IPS-NIHi7 (cell line): ENCODE results near the gene NMNAT2.
"Not testable (repeated sequence)": the region's sequence is repeated elsewhere in the genome, so short reads cannot be mapped to it uniquely, and the experiment has no call there.

Experiments
- DNase-seq: peaks from one replicate; pipeline ENCODE4 v3.0.0; 2012; ENCODE audit warnings: mixed read lengths; ENCODE audit errors: extremely low spot score

NMNAT2 gene

DNA sequence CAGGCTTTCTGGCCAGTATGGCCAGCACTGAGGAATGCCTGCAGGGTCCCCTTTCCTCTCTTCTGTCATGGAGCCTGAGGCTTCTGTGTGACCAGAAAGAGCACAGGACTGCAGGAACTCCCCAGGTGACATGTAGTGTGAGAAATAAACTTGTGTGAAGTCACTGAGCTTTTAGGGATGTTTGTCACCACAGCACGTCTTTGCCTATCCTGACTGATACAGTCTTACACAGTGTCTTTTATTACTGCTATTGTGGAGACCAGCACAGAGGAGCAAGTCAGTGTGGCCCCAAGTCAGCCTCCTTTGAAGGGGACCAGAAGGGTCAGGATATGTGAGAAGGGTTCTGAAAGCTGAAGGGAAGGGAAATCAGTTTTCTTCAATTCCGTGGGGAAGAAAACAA, 129.6 kb downstream of the NMNAT2 start:
- DNase-seq, result no peak

DNA sequence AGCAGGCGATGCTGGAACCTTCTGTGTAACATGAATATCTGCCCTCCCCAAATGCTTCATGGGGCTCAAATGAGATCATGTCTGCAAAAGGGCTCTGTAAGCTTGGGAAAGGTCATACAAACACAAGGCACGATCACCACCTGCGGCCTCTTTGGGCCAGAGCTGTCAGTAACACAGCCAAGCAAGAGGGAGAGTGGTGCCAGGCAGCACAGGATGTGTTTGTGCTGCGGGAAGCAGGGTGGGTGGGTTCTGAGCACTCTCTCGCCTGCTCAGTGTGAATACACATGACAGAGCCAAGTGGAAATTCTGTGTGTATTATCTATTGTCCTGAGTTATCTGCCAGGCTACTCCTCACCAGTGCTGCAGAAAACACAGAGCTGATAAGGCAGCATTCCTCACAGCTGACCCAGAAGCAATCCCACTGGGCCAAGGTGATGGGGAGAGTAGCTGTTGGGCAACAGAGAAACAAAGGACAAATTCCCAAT, 130.9 kb downstream of the NMNAT2 start:
- DNase-seq, result no peak

- DNase-seq, result no peak
Observed at GRCh38 chr1:183285746-183286145, 132.4 kb downstream of the NMNAT2 start.

DNA sequence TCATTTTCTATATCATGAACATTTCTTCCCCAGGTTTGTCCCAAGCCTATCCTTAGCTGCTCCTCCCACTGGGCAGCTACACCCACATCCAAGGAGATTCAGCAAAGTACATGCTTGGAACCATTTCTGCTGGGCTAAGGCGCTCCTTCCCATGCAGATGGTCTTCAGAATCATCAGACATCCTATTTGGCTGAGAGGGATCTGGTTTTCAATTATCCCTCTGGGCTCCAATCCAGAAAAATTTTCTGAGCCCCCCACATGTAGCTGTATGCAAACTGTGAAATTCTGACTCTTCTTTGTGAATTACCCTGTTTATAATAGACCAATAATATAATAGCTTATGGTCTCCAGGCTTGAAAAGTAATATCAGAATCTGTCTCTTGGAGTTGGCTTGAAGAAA, 132.9 kb downstream of the NMNAT2 start:
- DNase-seq, result no peak

DNA sequence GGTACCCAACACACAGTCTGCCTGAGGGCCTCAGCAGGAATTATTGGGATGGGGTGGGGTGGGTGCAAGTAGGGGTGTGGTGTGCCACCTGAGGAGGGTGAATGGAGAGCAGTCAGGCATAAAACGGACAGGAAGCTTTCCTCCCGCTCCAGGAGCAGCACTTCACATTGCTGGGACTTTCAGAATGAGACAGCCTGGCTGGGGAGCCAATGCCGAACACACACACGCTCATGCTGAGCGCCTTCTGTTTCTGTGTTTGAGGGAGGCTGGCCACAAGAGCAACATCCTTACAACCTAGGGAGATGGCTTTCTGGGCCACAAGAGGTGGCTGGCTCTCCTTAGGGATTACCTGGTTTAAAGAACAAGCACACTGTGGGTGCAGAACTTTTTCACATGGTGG, 134.1 kb downstream of the NMNAT2 start:
- no peak for DNase-seq

DNA sequence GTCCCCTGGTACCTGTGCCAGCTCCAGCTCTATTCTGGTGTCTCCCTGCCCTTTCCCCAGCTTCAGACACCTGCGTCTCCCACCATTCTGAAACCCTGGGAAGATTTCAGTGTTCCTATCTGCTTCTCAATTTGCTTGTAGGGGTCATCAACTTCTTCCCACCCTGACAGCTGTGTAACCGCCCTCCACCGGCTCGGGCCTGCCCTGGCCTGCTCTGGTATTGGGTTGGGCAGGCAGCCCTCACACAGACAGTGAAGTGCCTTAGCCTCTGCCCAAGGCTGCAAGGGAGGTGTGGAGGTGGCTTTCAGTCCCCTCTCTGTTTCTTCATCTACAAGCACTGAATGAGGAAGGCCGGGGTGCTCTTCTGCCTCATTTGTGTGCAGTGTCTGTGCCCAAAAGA, 134.9 kb downstream of the NMNAT2 start:
- no peak for DNase-seq

DNA sequence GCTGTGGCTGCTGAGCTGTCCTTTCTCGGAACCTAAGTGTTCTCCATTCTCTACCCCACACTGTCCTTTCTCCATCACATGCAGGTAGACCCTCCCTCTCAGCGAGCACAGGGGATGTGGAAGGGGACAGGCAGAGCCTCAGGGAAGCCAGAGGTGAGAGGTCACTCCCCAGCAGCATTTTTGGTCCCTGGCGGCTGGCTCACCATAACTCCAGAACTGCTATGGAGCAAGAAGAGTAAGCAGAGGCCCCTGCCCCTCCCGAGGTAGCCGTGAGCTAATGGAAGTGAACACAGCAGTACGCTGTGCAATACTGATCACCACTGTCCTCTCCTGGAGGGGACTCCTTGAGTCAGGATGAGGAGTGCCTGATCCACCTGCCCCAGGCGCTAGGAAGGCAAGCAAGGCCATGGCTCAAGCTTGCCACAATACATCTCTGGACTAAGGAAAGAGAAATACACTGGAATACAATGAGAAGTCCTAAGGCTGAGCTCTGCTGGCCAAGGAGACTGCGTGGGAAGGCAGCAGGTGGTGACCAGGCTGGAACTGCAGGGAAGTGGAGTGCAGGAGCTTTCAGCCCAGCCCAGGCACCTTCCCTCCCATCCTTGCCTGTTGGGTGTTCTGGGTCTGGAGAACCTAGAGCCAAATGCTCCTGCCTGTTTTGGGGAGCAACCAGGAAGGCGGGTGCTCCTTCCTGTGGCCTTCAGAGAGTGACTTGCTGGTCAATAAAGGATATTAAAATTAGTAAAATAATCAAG, 135.9 kb downstream of the NMNAT2 start:
- DNase-seq, result no peak

GRCh38 chr1:183281553-183282091, 136.6 kb downstream of the NMNAT2 start:
- peak; percentile 89 for DNase-seq

- no peak for DNase-seq
Observed at GRCh38 chr1:183281039-183281438, 137.1 kb downstream of the NMNAT2 start.

DNA sequence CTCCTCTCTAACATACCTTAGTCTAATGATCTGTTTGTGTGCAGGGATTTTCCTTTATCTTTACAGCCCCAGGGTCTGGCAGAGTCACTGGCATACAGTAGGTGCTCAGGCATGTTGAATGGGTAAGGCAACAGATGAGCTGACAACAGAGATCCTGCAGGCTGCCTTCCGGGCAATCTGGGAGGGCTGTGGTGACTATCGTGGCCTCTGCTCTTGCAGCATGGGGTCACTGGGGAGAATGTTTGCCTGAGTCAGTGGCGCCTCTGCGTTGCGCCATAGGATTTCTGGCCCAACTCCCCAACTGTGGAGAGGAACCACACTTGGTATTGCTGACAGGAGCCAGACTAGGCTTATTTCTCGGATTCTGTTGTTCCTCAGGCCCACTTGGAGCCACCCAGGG, 138.3 kb downstream of the NMNAT2 start:
- DNase-seq, result peak; percentile 11

DNA sequence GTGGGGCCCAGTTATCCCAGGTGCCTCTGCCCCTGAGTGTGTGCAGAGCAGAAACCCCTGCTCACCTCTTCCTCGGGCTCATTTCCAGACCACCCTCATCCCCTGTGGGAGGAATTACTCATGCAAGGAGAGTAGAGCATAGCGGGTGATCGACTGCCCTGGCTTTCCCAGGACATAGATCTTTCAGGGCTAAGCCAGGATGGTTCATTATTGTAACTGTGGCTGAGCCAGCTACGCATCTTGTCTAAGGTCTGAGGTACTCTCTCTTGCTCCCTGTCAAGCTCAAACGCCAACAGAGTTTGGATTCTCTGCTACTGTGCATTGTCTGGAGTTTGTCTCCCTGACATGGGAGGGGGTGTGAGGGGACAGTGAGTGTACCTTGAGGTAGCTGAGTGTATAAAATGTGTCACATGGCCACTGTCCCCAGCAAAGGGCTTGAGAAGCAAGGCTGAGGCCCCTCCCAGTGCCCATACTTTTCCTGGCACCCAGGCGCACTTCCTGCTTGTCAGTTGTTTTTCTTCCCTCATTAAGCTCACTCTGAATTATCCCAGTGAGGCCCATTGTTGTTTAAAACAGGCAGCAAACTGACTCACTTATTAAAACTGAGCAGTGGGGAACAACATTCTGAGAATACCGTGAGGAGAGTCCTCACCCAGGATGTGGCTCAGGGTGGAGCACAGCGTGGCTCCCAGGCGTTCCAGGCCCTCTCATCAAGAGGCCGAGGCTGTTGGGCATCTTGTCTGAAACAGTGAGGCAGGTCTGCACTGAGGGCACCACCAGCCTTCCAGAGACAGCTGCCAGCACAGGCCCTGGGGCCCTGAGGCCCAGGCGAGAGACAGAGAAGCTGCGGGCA, 139.2 kb downstream of the NMNAT2 start:
- DNase-seq, result peak; percentile 27

DNA sequence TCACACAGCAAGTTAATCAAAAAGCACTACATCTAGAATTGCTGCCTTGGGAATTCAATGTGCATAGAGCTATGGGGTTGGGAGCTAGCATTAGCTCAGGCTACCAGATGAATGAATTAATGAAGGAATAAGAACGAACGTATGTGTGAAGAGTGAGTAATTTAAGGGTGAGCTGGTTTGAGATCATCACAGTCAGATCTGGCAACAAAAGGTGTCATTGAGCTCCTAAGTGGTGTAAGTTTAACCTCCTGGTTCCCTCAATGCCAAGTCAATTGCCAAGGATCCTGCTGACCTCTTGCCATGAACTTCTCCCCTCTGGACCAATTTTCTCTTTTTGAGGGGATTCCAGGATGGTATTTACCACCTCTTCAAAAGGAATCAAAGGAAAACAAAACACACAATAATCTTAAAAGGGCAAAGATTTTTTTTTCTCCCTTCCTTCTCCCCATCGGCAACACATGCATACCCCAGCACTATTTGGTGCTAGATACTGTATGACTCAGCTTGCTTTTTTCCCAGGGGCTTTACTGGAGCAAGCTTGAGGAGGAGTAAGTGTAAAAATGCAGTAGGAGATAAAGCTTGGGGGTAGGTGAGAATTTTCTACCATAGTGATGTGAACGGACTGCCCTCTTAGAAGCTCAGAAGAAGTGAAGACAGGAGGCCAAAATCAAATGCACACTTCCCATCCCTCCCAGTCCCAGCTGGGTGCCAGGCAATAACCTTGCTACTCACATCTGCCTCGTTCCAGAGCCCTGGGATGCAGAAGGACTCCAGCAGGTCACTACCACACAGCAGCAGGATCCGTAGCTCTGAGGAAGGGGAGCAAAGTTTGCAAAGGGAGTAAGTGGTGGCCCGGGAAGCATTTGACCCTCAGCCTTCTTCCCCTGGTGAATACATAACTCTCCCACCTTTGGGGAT, 140.1 kb downstream of the NMNAT2 start:
- DNase-seq, result no peak

DNA sequence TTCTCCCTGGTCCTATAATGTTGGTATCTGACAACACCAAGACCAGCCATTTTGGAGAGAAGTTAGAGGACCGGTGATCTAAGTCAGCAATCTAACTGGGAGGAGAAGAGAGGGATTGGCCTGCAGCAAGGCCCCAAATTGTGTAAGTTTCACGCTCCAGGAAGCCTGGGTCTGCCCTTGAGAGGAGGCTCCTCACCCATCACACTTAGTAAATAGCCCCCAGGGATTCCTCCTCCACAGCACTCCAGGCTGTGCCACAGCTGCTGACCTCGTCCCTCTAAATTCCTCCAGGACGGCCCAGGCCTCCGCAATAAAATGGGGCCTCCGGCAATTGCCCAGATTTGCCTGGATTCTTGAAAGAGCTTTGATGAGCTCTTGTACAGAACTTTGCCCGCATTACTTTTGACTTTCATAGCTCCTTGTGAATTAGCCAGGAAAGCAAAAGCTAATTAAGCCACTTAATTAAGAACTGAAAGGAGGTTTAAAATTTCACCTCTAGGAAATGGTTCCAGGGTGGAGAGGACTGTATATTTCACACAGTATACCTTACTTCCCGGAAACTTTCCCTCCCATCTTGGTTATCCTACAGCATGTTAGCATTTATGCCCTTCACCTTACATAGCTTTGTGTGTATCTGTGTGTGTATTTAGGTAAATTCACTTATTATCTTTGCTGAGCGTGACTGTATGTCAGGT, 141.6 kb downstream of the NMNAT2 start:
- peak; percentile 19 for DNase-seq

DNA sequence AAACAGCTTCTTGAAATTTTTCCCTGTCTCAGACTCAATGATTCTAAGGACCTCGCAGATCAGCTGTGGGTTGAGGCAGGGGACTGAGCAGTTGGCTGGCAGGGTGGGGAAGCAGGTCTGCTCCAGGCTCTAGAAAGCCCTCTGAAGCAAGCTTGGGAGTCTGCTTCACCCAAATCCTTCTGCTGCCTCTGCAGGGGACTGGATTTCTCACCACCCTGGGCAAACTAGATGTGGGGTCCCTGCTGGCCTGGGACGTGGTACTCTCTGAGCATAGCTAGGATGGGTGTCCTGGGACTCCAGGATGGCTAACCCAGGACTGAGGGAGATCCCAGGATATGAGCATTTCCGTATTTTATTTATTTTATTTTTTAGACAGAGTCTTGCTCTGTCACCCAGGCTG, 142.9 kb downstream of the NMNAT2 start:
- no peak for DNase-seq

DNA sequence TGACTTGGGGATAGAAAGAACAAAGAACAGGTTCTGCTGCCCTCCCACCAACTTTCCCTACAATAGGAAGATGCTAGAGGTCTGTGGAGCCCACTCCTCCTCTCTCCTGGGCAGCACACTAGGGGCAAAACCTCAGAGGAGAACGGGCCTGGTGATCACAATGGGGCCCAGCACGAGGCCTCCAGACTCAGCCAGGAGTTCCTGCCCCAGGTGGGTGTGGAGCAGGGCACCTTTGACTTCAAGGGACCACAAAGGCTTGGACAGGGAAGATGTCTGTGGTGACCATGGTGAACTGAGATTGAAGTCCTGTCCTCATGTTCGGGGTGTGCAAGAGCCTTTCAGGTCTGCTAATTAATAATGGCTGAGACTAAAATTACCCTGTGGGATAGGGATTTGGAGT, 143.3 kb downstream of the NMNAT2 start:
- peak; percentile 2 for DNase-seq

DNA sequence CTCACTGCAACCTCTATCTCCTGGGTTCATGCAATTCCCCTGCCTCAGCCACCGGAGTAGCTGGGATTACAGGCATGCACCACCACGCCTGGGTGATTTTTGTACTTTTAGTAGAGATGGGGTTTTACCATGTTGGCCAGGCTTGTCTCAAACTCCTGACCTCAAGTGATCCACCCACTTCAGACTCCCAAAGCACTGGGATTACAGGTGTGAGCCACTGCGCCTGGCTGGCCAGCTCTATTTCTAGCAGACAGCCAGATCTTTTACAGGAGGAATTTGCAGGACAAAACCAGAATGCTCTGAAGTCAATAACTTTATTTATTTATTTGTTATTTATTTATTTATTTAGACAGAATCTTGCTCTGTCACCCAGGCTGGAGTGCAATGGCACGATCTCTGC, 144.2 kb downstream of the NMNAT2 start:
- DNase-seq, result not testable (repeated sequence)

DNA sequence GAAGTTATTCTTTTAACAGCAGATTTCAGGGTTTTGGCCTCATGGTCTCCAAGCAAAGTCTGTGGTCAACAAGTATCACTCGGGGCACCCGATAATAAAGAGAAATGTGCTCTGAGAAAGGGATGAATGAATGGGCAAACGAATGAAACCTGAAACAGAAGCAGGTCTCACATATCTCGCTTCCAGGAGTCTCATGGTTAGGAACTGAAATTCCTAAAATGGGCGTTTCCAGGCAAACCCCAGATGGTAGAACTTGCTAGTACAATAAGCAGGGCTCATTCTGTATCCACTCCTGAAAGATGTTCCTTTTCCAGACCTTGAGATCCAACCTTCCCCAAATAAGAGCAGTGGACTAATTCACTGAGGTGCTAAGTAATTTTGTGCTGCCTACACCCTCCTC, 144.9 kb downstream of the NMNAT2 start:
- DNase-seq, result no peak

- no peak for DNase-seq
Observed at GRCh38 chr1:183272390-183272848, 145.8 kb downstream of the NMNAT2 start.

- no peak for DNase-seq
Observed at GRCh38 chr1:183270541-183271141, 147.5 kb downstream of the NMNAT2 start.

DNA sequence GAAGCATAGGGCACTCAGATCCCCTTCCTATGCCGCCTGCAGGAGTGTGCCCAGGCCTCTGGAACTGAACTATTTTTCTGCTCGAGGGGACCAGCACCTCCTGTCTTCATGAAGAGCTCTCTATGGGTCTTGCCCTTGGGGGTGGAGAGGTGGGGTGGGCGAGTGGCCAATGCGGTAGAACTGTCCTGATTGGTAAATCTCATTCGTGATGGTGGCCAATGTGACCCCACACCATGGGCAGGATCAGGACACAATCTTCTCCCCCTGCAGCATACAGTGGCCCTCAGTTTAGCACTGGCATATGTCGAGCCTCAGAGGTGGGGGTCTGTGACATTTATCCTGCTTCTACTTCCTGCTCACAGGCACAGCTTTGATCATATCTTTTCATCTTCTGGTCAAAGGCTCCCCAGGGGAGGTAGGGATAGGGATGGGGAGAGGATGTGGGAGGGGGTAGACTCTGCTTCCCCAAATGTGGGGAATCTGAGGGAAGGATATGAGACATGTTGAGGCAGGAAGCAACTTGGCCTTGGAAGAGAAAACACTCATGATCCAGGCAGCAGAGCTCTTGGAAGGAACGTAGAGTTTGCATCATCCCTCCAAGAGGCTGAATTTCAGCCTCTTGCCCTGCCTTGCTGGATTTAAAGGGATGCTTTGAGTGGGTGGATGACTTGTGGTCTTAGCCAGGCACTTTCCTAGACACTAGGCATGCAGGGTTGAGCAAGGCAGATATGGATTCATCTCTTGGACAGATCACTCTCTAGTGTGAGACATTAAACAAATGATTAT, 150.3 kb downstream of the NMNAT2 start:
- DNase-seq, result no peak
